ENCODE measurements around the gene SLC23A2. TPM values are rescaled to one million over a fixed set of nuclear protein-coding genes. Genes with fewer than 3 reads are reported as not detected.

The SLC23A2 gene
- total RNA-seq, 1 experiment from 2014 or later = 14.6 TPM

DNA sequence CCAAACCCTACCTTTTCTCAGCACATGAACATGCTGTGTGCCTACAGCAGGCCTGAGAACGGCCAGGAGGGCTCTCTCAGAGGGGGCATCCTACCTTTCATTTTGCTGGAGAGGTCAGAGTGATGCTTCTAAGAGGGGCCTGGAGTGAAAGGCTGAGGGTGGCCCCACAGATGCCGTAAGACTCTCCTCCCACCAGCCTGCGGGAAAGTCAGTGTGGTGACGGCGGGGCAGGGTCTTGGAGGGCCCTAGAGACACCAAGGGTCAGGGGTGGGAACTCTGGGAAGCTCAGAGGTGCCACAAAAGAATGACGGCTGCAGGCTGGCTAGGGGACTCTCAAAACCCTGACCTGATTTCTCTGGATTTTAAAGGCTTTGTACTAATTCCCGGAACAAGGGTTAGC, 107.6 kb downstream of the SLC23A2 start:
- BruUV-seq (replicated peaks) = no TSS peak
- POLR2A ChIA-PET = no interaction called here

DNA sequence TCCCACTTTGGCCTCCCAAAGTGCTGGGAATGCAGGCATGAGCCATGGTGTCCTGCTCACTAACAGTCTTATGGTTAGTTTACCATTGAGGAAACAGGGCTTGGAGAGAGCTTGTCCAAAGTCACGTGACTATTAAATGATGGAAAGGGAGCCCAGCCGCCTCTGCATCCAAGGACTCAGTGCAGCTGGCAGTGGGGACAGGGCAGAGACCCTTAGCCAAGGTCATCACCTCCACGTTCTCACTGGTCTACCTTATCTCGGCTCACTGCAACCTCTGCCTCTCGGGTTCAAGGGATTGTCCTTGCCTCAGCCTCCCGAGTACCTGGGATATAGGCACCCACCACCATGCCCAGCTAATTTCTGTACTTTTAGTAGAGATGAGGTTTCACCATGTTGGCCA, 109.3 kb downstream of the SLC23A2 start:
- intact Hi-C loops (cut with micrococcal nuclease; ENCODE audit: unreplicated experiment) = no loop called here
- no TSS peak for BruUV-seq (replicated peaks)
- in situ Hi-C loops (cut with HindIII; ENCODE audit: low pct_unique_long_range_greater_than_20kb, low sequenced_read_pairs) = no loop called here
- POLR2A ChIA-PET = no interaction called here
- H3K4me1 ChIP-seq (ENCODE audit: control insufficient read depth, insufficient read depth, low read length) = no peaks in the 10 kb centered on the region
- no peaks in the 10 kb centered on the region for H3K36me3 ChIP-seq (ENCODE audit: control insufficient read depth, insufficient read depth, low read length)
- no peak for TF ChIP-seq TCF7L2 (IDR thresholded peaks at IDR 0.05; ENCODE audit: low read depth, low read length)
- H3K4me3 ChIP-seq (ENCODE audit: low read depth in 2 of 2, low read length in 2 of 2) = no peak overlapping the region
- CTCF ChIA-PET = no interaction called here
- no peaks in the 10 kb centered on the region for H3K27me3 ChIP-seq (ENCODE audit: control insufficient read depth, insufficient read depth, low read length)
- no peak overlapping the region for H3K27ac ChIP-seq (ENCODE audit: low read length)
- no peaks in the 10 kb centered on the region for H3K9me3 ChIP-seq (ENCODE audit: control insufficient read depth, insufficient read depth, low read depth, low read length)
- no peak for DNase-seq (ENCODE audit: low read depth, low spot score)
- no peak for ATAC-seq

More for the DNA sequence above, 107.6 kb downstream of the SLC23A2 start:
- Histone ChIP-seq H3K4me3 (ENCODE audit: low read depth in 2 of 2, low read length in 2 of 2) (no peak overlapping the region), H3K27me3 (ENCODE audit: control insufficient read depth, insufficient read depth, low read length) (no peaks in the 10 kb centered on the region), H3K9me3 (ENCODE audit: control insufficient read depth, insufficient read depth, low read depth, low read length) (no peaks in the 10 kb centered on the region), H3K4me1 (ENCODE audit: control insufficient read depth, insufficient read depth, low read length) (no peaks in the 10 kb centered on the region), H3K27ac (ENCODE audit: low read length) (no peak overlapping the region), H3K36me3 (ENCODE audit: control insufficient read depth, insufficient read depth, low read length) (no peaks in the 10 kb centered on the region)
- ATAC-seq (no peak), DNase-seq (ENCODE audit: low read depth, low spot score) (no peak)
- in situ Hi-C loops (cut with HindIII; ENCODE audit: low pct_unique_long_range_greater_than_20kb, low sequenced_read_pairs) = no loop called here
- CTCF ChIA-PET = no interaction called here
- intact Hi-C loops (cut with micrococcal nuclease; ENCODE audit: unreplicated experiment) = no loop called here
- TF ChIP-seq SIN3A (IDR thresholded peaks at IDR 0.05; ENCODE audit: borderline replicate concordance, insufficient read depth, low read depth, low read length) (no peak), POLR2AphosphoS5 (IDR thresholded peaks at IDR 0.05; ENCODE audit: low read depth, low read length) (no peak), TCF7L2 (IDR thresholded peaks at IDR 0.05; ENCODE audit: low read depth, low read length) (no peak)
- TF ChIP-seq, protein P1, sequence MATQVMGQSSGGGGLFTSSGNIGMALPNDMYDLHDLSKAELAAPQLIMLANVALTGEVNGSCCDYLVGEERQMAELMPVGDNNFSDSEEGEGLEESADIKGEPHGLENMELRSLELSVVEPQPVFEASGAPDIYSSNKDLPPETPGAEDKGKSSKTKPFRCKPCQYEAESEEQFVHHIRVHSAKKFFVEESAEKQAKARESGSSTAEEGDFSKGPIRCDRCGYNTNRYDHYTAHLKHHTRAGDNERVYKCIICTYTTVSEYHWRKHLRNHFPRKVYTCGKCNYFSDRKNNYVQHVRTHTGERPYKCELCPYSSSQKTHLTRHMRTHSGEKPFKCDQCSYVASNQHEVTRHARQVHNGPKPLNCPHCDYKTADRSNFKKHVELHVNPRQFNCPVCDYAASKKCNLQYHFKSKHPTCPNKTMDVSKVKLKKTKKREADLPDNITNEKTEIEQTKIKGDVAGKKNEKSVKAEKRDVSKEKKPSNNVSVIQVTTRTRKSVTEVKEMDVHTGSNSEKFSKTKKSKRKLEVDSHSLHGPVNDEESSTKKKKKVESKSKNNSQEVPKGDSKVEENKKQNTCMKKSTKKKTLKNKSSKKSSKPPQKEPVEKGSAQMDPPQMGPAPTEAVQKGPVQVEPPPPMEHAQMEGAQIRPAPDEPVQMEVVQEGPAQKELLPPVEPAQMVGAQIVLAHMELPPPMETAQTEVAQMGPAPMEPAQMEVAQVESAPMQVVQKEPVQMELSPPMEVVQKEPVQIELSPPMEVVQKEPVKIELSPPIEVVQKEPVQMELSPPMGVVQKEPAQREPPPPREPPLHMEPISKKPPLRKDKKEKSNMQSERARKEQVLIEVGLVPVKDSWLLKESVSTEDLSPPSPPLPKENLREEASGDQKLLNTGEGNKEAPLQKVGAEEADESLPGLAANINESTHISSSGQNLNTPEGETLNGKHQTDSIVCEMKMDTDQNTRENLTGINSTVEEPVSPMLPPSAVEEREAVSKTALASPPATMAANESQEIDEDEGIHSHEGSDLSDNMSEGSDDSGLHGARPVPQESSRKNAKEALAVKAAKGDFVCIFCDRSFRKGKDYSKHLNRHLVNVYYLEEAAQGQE (IDR thresholded peaks at IDR 0.05; ENCODE audit: insufficient read depth in 1 of 2, low read depth in 2 of 2, low read length in 1 of 2) = no peak
- TF ChIP-seq, protein P2, sequence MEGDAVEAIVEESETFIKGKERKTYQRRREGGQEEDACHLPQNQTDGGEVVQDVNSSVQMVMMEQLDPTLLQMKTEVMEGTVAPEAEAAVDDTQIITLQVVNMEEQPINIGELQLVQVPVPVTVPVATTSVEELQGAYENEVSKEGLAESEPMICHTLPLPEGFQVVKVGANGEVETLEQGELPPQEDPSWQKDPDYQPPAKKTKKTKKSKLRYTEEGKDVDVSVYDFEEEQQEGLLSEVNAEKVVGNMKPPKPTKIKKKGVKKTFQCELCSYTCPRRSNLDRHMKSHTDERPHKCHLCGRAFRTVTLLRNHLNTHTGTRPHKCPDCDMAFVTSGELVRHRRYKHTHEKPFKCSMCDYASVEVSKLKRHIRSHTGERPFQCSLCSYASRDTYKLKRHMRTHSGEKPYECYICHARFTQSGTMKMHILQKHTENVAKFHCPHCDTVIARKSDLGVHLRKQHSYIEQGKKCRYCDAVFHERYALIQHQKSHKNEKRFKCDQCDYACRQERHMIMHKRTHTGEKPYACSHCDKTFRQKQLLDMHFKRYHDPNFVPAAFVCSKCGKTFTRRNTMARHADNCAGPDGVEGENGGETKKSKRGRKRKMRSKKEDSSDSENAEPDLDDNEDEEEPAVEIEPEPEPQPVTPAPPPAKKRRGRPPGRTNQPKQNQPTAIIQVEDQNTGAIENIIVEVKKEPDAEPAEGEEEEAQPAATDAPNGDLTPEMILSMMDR (IDR thresholded peaks at IDR 0.05) = no peak

DNA sequence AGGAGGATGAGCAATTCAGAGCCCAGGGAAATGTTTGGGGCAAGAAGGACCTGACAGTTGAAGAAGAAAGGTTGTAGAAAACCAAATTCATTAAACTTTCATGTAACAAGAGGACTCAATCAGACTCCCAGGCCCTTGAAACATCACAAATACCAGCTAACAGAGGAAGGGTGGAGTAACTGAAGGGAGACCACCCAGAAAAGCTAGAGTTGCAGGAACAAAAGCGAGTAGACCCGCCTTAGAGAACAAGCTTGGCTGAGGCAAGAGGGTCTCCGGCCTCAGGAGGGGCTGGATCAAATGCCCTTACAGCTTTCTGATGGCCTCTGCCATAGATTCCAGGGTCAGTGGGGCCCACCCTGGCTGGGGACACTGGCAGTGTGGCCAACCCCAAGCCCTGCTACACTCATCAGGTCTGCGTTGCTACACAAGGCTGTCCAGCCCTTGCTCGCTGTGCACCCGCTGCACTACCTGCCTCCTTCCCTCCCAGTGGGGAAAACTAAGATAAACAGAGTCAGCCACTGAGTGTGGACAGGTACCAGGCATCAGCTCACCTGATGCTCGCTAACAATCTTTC, 110.0 kb downstream of the SLC23A2 start:
- H3K4me3 ChIP-seq (ENCODE audit: low read depth in 2 of 2, low read length in 2 of 2) = no peak overlapping the region
- H3K27me3 ChIP-seq (ENCODE audit: control insufficient read depth, insufficient read depth, low read length) = no peaks in the 10 kb centered on the region
- in situ Hi-C loops (cut with HindIII; ENCODE audit: low pct_unique_long_range_greater_than_20kb, low sequenced_read_pairs) (no loop called here), intact Hi-C loops (cut with micrococcal nuclease; ENCODE audit: unreplicated experiment) (no loop called here)
- no peaks in the 10 kb centered on the region for H3K9me3 ChIP-seq (ENCODE audit: control insufficient read depth, insufficient read depth, low read depth, low read length)
- TF ChIP-seq SIN3A (IDR thresholded peaks at IDR 0.05; ENCODE audit: borderline replicate concordance, insufficient read depth, low read depth, low read length) (no peak), POLR2AphosphoS5 (IDR thresholded peaks at IDR 0.05; ENCODE audit: low read depth, low read length) (no peak), TCF7L2 (IDR thresholded peaks at IDR 0.05; ENCODE audit: low read depth, low read length) (no peak)
- TF ChIP-seq, protein P2 (IDR thresholded peaks at IDR 0.05) = no peak
- TF ChIP-seq, protein P1 (IDR thresholded peaks at IDR 0.05; ENCODE audit: insufficient read depth in 1 of 2, low read depth in 2 of 2, low read length in 1 of 2) = no peak
- no peak overlapping the region for H3K27ac ChIP-seq (ENCODE audit: low read length)
- CTCF ChIA-PET = interaction anchor here (0.6 kb wide), 1 partner anchor 121 kb away, joined by 5 read pairs; no protein-coding TSS in a partner anchor
- H3K36me3 ChIP-seq (ENCODE audit: control insufficient read depth, insufficient read depth, low read length) = no peaks in the 10 kb centered on the region
- no TSS peak for BruUV-seq (replicated peaks)
- no peaks in the 10 kb centered on the region for H3K4me1 ChIP-seq (ENCODE audit: control insufficient read depth, insufficient read depth, low read length)
- DNase-seq (ENCODE audit: low read depth, low spot score) (no peak), ATAC-seq (no peak)
- POLR2A ChIA-PET = interaction anchor here (0.7 kb wide), 1 partner anchor 760 kb away, joined by 7 read pairs; no protein-coding TSS in a partner anchor

All from Panc1 (cell line).